GM12874 (cell line): ENCODE measurements around the gene DMD.

Experiments used
- TF ChIP-seq, protein P1 (sequence below): IDR thresholded peaks from 2 replicates; pipeline ENCODE4 v1.5.1; 2011; ENCODE audit warnings: low read depth, mild to moderate bottlenecking, control low read depth, low read length, moderate library complexity; ENCODE audit not compliant: insufficient read depth

Gene DMD

DNA sequence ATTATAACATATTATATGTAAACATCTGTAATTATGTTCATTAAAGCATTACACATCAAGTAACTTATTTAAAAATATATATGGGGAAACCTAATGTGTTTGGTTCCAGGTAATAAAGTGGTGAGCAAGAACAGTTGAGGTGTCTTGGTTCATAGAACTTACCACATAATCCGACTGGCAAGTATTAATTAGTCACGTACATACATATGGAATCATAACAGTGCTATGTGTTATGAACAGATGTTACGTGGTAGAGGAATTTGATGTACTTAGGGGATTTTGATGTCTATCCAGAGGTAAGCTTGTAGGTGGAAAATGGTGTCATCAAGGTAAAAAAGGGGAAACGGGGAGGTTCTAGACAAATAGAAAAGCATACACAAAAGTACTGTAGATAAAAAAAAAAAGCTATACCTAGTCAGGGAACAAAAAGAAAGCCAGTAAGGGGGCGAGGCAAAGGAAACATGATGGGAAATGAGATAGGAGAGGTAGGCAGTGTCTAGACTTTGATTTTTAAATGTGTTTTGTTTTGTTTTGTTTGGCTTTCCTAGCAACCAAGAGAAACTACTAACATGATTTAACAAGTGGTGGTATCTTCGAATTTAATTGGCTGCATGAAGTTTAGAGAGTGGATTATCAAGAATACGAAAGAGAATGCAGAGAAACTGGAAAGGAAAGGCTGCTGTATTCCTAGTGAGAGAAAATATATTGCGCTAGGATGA lies 12.6 kb downstream of the DMD start:
- TF ChIP-seq, protein P1, sequence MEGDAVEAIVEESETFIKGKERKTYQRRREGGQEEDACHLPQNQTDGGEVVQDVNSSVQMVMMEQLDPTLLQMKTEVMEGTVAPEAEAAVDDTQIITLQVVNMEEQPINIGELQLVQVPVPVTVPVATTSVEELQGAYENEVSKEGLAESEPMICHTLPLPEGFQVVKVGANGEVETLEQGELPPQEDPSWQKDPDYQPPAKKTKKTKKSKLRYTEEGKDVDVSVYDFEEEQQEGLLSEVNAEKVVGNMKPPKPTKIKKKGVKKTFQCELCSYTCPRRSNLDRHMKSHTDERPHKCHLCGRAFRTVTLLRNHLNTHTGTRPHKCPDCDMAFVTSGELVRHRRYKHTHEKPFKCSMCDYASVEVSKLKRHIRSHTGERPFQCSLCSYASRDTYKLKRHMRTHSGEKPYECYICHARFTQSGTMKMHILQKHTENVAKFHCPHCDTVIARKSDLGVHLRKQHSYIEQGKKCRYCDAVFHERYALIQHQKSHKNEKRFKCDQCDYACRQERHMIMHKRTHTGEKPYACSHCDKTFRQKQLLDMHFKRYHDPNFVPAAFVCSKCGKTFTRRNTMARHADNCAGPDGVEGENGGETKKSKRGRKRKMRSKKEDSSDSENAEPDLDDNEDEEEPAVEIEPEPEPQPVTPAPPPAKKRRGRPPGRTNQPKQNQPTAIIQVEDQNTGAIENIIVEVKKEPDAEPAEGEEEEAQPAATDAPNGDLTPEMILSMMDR, result no peak

DNA sequence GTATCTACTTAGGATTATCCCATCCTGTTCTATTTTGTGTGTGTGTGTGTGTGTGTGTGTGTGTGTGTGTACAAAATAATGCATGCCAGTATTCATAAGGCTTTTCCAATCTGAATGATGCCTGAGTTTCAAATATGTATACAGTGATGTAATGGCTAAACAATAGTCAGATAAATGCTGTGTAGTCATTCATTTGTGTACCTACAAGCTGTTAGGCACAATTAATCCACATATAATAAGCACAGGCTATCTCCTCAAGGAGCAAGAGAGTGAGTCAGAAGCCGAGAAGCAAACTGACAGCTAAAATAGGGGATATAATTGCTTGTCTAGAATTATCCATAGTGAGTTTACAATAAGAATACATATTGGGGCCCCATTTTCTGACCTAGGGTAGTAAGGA lies 15.7 kb downstream of the DMD start:
- TF ChIP-seq, protein P1, result no peak

DNA sequence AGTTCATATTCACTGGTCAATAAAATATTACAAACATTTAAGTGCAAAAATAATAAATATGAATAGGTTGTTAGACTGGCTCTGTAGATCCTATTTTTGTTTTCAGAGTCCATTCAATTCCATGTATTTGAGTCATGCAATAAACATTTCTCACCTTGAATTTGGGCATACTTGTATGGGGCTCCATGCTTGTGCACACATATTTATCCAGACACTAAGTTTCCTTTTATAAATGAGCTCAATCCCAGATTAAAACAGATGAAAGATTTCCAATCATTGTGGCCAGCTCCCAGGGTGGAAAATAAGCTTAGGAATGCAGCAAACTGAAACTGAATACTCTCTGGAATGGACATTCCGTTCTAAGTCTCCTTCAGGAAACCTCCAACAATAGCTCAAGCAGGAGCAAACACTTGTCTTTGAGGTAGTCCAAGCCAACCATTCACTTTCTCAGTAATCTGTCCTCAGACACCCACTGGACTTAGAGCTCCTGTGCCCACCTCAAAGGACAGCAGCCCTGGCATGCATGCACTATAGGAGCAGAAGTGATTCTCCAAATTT lies 16.4 kb downstream of the DMD start:
- TF ChIP-seq, protein P1, result no peak

DNA sequence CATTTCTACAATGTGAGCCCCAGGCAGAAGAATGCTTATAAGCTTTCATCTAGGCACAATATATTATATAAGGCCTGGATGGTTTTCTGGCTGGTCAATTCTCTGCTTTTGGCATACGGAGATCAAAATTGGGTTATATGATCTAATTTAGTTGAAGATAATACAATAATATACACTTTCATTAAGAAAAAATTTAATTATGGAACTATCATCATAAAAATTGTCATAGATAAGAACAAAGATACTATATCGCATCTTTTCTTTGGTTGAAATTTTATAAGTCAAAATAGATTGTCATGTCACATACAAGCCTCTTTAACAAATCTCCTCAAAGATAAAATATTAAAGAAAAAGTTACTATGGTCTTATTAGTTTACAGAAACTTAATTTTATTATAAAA lies 17.1 kb downstream of the DMD start:
- TF ChIP-seq, protein P1, result no peak

DNA sequence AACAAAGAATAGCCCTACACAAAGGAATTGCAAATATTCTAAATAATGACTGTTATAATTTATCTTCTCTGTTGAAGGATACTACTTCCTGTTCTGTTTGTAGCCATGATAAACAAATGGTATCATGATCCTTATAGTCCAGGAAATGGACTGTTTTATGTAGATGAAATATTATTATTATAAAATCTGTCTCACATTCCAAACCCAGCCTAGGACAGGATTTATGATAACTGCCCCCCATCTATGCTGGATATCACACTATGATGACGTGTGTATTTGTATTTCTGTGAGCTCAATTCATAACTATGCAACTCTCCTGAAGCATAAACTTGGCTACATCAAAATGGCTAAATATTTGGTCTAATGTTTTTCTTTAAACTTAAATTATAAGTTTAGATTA lies 21.3 kb downstream of the DMD start:
- TF ChIP-seq, protein P1, result no peak

DNA sequence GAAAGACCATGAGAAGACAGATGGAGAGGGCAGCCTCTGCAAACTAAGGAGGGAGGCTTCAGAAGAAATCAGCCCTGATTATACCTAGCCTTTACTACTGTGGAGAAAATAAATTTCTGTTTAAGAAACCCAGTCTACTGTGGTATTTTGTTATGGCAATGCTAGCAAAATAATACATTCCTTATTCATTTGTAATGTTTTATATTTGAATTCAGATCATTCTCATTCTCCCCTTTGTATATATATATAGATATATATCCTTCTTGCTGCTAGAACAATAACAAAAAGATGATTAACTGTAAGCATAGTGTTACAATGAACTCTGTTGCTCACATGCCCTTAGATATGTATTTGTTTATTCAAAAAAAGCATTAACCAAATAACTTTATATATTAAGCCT lies 22.5 kb downstream of the DMD start:
- TF ChIP-seq, protein P1, result no peak

DNA sequence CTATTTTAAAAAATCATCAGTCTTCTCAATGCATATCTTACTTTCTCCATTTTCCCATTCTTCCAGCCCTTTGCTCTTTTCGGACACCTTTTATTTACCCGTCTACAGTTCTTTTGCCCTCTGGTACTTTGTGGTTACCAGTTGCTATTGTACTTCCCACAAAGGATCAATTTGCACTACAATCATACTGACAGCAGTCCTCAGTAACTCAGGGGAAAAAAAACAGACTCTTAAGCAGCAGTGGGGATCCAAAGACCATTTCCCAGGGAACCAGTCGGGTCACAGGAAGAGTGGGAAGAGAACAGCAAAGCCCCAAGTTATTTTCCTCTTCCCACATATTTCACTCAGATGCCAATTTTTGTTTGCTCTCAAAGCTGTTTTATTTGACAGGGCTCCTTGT lies 23.1 kb downstream of the DMD start:
- TF ChIP-seq, protein P1, result no peak
